AG09319 (cell line): ENCODE data around the gene KCNAB1.
A peak's percentile ranks its signal among the peaks of the same experiment; 100 is the strongest.

Source experiments
- DNase-seq: peaks from one replicate; pipeline ENCODE4 v3.0.0-alpha.2; 2010; ENCODE audit warnings: low read depth; ENCODE audit errors: extremely low read depth
- CTCF ChIP-seq: IDR thresholded peaks from 2 replicates; pipeline ENCODE4 v1.5.1; 2011; ENCODE audit warnings: low read depth, mild to moderate bottlenecking, inconsistent platforms, low read length, moderate library complexity

KCNAB1 gene

DNA sequence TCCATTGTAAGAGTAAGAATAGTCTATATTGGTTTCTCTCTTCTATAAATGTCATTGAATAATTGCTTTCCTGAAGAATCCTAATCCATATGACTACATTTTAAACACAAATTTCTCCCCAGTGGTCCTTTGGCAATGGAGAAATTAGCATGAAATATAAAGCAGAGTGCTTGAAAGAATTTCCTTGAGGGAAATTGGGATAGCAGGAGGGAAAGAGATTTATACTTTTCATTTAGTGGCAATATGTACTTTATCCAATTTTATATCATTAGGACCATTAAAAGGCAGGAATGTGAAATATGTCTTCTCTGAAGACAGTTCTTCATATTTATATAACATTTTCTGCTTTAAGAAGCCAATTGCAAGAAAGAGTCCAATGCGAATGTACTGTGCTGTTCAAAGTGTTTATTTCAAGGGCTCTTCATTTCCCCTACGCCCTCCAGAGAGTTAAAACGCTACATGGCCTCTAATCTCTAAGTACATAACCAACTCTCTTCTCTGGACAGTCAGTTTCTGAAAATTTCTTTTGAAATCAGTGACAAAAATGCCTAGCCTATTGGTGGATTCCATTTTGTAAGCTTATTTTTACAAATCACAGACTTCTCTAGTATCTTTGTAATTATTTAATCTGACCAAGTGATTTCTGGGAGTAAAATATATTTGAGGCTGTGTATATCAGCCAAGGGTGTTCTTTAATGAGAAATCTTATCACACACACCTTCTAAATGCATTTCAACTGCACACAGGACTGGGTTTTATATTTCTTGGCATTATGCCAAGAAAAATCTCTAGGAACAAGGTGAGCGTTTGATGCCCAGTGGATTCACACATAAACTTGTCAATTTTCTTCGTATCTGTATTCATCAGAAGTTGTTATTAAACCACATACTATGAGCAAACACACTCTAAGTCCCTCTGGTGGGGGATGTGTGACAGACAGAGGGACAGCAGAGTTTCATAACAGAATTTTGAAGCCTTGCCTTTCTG, 51.2 kb downstream of the KCNAB1 start:
- no peak for DNase-seq

DNA sequence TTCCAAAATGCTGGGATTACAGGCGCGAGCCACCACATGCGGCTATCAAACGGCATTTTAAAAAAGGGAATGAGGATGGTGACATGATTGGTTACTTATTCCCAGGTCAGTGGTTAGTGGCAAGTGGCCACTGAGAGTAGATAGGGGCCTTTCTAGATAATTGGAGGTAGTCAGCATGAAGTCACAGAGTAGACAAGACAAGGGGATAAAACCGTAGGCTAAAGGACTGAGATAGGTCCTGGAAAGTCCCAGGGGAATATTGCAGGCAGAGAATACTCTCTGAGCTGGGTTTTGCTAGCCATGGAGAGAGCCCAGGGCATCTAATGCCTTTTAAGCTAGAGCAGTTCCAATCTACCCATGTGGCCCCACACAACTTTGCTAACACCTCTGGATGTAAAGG, 52.2 kb downstream of the KCNAB1 start:
- no peak for DNase-seq
- no peak for TF ChIP-seq CTCF

More for the DNA sequence above, 51.2 kb downstream of the KCNAB1 start:
- no peak for TF ChIP-seq CTCF

GRCh38 chr3:156174229-156174847, 54.0 kb downstream of the KCNAB1 start:
- TF ChIP-seq CTCF: peak; percentile 53
- no peak for DNase-seq

DNA sequence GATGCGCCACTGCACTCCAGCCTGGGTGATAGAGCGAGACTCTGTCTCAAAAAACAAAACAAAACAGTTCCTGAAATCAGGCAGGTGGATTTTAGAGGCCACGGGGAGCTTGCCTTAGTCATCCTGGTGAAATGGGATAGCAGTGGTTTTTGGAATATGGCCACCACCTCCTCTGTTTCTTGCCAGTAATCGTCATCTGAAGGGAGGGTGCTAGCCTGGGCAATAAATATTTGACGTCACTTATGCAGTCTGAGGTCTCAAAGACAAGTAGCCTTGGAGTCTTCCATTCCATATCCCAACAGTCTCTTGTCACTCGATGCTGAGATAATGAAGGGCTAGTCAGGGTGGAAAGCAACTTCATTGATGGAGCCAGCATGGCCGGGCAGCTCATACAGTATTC, 55.2 kb downstream of the KCNAB1 start:
- no peak for TF ChIP-seq CTCF
- no peak for DNase-seq

DNA sequence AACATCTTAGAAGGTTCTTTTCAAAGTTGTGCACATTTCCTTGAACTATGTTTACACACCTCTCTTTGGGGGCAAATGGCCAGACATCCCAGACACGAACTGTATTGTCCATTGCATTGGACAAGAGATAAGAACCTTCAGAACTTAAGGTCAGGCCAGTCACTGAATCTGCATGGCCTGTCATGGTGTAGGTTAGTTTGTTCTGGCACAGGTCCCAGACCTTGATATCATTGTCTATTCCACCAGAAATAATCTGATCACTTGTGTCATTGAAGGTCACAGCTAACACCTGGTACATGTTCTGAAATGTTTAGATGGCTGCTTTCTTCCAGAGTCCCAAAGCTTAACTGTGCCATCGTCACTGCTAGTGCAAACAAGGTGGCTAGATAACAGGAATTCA, 55.7 kb downstream of the KCNAB1 start:
- TF ChIP-seq CTCF: no peak
- DNase-seq: no peak

DNA sequence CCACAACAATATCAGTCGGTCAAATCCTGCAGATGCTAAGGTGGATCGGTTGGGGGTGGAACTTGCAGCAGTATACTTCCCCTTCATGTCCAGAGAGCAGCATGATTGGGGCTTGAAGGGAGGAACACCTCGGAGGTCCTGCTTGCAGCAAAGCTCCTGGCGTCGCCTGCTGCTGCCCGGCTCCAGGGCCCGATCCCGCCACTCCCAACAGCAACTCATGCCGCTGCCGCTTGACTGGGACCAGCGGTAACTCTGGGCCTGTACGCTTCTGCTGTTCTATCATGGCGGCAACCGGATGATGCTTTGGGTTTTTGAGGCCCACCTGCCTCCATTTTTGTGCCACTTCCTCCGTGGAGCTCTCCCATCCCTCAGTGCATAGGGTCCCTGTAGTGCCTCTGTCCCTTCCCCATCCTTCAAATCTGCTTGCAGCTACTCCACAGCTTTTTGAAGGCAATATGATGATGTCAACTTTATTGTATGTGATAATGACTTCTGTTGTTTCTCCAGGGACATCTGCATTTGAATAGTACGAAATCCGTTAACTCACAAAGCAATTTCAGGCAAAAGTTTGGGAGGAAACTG, 56.3 kb downstream of the KCNAB1 start:
- DNase-seq: no peak
- TF ChIP-seq CTCF: no peak

GRCh38 chr3:156180077-156180476, 59.7 kb downstream of the KCNAB1 start:
- DNase-seq: no peak
- TF ChIP-seq CTCF: no peak
